Hepatocyte (in vitro differentiated cells): ENCODE data around the gene ZAP70. TPM values are rescaled to one million over a fixed set of nuclear protein-coding genes. Genes with fewer than 3 reads are reported as not detected.

Experiments
- DNase-seq: peaks from one replicate; pipeline ENCODE4 v3.0.0-alpha.2; 2016; ENCODE audit warnings: low spot score
- H2AFZ ChIP-seq: fragments of 200-600 bp; sonication (generic); 2 replicates; pipeline ENCODE4 v1.6.0; 2016; ENCODE audit warnings: antibody characterized with exemption, mild to moderate bottlenecking
- H3K27ac ChIP-seq: fragments of 200-600 bp; sonication (generic); 2 replicates; pipeline ENCODE4 v1.5.1; 2016; ENCODE audit warnings: mild to moderate bottlenecking
- H3K27me3 ChIP-seq: fragments of 200-600 bp; sonication (generic); 2 replicates; pipeline ENCODE4 v1.6.1; 2016
- H3K36me3 ChIP-seq: fragments of 200-600 bp; sonication (generic); replicated peaks from 2 replicates; pipeline ENCODE4 v1.5.1; 2016; ENCODE audit warnings: low read depth; ENCODE audit not compliant: insufficient read depth
- H3K4me1 ChIP-seq: fragments of 200-600 bp; sonication (generic); 2 replicates; pipeline ENCODE4 v1.5.1; 2016; ENCODE audit warnings: mild to moderate bottlenecking, moderate library complexity; ENCODE audit not compliant: insufficient read depth
- H3K4me2 ChIP-seq: fragments of 200-600 bp; sonication (generic); 2 replicates; pipeline ENCODE4 v1.6.0; 2016
- H3K4me3 ChIP-seq: fragments of 200-600 bp; sonication (generic); 2 replicates; pipeline ENCODE4 v1.5.1; 2016; ENCODE audit warnings: mild to moderate bottlenecking
- H3K79me2 ChIP-seq: fragments of 200-600 bp; sonication (generic); 2 replicates; pipeline ENCODE4 v1.6.0; 2017; ENCODE audit warnings: mild to moderate bottlenecking
- H3K9me2 ChIP-seq: fragments of 200-600 bp; sonication (generic); replicated peaks from 2 replicates; pipeline ENCODE4 v1.6.0; 2017; ENCODE audit warnings: mild to moderate bottlenecking; ENCODE audit not compliant: insufficient read depth
- H3K9me3 ChIP-seq: fragments of 200-600 bp; sonication (generic); 2 replicates; pipeline ENCODE4 v1.5.1; 2016; ENCODE audit warnings: low read depth, mild to moderate bottlenecking
- H4K20me1 ChIP-seq: fragments of 200-600 bp; sonication (generic); 2 replicates; pipeline ENCODE4 v1.6.0; 2016; ENCODE audit warnings: mild to moderate bottlenecking; ENCODE audit not compliant: insufficient read depth, poor library complexity, severe bottlenecking
- EZH2 ChIP-seq: fragments of 200-600 bp; sonication (generic); IDR thresholded peaks from 2 replicates; pipeline ENCODE4 v1.6.1; 2016; ENCODE audit warnings: antibody characterized with exemption, mild to moderate bottlenecking, borderline replicate concordance
- EZH2phosphoT487 ChIP-seq: fragments of 200-600 bp; sonication (generic); IDR thresholded peaks from one replicate; pipeline ENCODE4 v1.6.1; 2018; ENCODE audit warnings: antibody characterized with exemption, mild to moderate bottlenecking, low read depth, moderate library complexity; ENCODE audit not compliant: unreplicated experiment, severe bottlenecking
- WGBS: methylation state at CpG from one replicate; pipeline ENCODE4 v1.1.6; 2016; ENCODE audit warnings: low lambda C conversion rate; ENCODE audit errors: missing lambda C conversion rate; 5-methylcytosine and 5-hydroxymethylcytosine counted together
- polyA plus RNA-seq: library from polyadenylated mRNA; unstranded; fragments of >200 nt; fragmentation: Nextera tagmentation; extraction: Ambion mirVana; gene quantifications from 2 replicates; pipeline ENCODE4 v1.2.1, GENCODE V29; 2016
- total RNA-seq: library from RNA; depleted of rRNA; stranded (reverse); fragments of >200 nt; gene quantifications from 2 replicates; pipeline ENCODE4 v1.2.3, GENCODE V29; 2014
- TF ChIP-seq, protein P1 (sequence below): fragments of 200-600 bp; sonication (generic); IDR thresholded peaks from 2 replicates; pipeline ENCODE4 v1.5.1; 2016; ENCODE audit warnings: antibody characterized with exemption, mild to moderate bottlenecking; ENCODE audit not compliant: poor library complexity

Gene ZAP70
- total and polyA plus RNA-seq, 2 experiments from 2014 or later: 0.80 to 1.5 TPM

DNA sequence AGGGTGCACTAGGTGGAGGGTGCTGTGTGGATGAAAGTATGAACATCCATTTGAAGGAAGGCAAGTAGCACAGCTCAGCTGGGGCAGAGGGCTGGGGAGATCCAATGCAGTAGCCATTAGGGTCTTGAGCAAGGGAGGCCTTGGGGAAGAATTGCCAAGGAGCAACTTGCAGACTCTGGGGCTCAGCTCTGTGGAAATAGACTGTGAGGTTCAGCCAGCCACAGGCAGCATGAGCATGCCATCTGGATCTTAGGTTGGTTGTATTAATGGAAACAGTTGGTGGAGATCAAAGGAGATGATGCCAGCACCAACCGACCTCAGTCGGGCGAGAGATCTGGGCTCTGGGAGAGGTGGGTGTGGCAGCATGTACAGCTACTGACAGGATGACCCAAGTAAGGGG lies 5.6 kb downstream of the ZAP70 start:
- Histone ChIP-seq H3K27me3 (no peaks in the 10 kb centered on the region), H2AFZ (no peak overlapping the region), H3K9me3 (no peaks in the 10 kb centered on the region), H3K4me2 (no peak overlapping the region), H3K9me2 (no peaks in the 10 kb centered on the region), H4K20me1 (no peaks in the 10 kb centered on the region), H3K36me3 (no peaks in the 10 kb centered on the region), H3K79me2 (no peaks in the 10 kb centered on the region), H3K4me3 (no peak overlapping the region), H3K4me1 (no peaks in the 10 kb centered on the region), H3K27ac (no peak overlapping the region)
- no peak for TF ChIP-seq EZH2phosphoT487
- no peak for TF ChIP-seq EZH2
- TF ChIP-seq, protein P1, sequence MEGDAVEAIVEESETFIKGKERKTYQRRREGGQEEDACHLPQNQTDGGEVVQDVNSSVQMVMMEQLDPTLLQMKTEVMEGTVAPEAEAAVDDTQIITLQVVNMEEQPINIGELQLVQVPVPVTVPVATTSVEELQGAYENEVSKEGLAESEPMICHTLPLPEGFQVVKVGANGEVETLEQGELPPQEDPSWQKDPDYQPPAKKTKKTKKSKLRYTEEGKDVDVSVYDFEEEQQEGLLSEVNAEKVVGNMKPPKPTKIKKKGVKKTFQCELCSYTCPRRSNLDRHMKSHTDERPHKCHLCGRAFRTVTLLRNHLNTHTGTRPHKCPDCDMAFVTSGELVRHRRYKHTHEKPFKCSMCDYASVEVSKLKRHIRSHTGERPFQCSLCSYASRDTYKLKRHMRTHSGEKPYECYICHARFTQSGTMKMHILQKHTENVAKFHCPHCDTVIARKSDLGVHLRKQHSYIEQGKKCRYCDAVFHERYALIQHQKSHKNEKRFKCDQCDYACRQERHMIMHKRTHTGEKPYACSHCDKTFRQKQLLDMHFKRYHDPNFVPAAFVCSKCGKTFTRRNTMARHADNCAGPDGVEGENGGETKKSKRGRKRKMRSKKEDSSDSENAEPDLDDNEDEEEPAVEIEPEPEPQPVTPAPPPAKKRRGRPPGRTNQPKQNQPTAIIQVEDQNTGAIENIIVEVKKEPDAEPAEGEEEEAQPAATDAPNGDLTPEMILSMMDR: no peak
- DNase-seq: no peak
- 87% methylated on average over 3 of the region's 3 CpGs for WGBS

DNA sequence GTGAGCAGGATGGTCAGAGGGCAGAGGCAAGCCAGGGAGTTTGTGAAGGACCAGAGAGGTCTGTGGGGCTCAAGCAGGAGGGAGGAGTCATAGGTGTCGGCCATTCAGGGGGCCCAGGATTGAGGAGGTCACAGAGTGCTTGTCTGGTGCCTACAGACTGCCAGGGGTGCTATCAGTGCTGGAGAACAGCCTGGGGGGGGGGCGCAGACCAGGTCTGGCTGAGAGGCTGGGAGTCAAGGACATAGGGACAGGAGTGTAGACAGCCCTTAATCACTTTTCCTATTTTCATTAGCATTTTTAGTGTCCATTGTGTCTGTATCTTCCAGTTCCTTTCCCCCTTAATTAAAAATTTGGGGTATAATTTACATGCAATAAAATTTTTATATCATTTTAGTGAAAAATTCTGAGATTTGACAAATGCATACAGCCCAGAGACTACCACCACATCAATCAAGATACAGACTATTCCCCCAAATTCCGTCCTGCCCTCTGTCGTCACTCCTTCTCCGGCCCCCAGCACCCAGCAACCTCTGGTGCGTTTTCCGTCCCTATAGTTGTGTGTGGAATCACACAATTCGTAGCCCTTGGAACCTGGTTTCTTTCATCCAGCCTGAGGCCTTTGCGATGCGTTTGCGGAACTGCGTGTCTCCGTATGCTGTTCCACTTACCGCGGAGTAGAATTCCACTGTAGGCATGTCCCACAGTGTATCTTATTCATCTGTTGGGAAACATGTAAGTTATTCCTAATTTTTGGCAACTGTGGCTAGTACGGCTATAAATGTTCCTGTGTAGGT lies 6.2 kb downstream of the ZAP70 start:
- H4K20me1 ChIP-seq: no peaks in the 10 kb centered on the region
- H3K4me3 ChIP-seq: no peak overlapping the region
- H3K9me3 ChIP-seq: no peaks in the 10 kb centered on the region
- H2AFZ ChIP-seq: no peak overlapping the region
- H3K36me3 ChIP-seq: no peaks in the 10 kb centered on the region
- no peak for DNase-seq
- no peak overlapping the region for H3K27ac ChIP-seq
- no peak overlapping the region for H3K4me2 ChIP-seq
- TF ChIP-seq EZH2 (no peak), EZH2phosphoT487 (no peak)
- TF ChIP-seq, protein P1: no peak
- WGBS: 96% methylated on average over 16 of the region's 16 CpGs
- H3K4me1 ChIP-seq: no peaks in the 10 kb centered on the region
- no peaks in the 10 kb centered on the region for H3K27me3 ChIP-seq
- no peaks in the 10 kb centered on the region for H3K9me2 ChIP-seq
- no peaks in the 10 kb centered on the region for H3K79me2 ChIP-seq

- Histone ChIP-seq H3K4me1 (no peaks in the 10 kb centered on the region), H3K9me3 (no peaks in the 10 kb centered on the region), H3K27me3 (no peaks in the 10 kb centered on the region), H3K4me3 (no peak overlapping the region), H2AFZ (no peak overlapping the region), H3K4me2 (no peak overlapping the region), H3K9me2 (no peaks in the 10 kb centered on the region), H3K27ac (no peak overlapping the region), H3K79me2 (no peaks in the 10 kb centered on the region), H3K36me3 (no peaks in the 10 kb centered on the region), H4K20me1 (no peaks in the 10 kb centered on the region)
- DNase-seq: no peak
- TF ChIP-seq, protein P1: no peak
- TF ChIP-seq EZH2phosphoT487: no peak
- no peak for TF ChIP-seq EZH2
- WGBS: 74% methylated on average over 2 of the region's 2 CpGs
Observed at GRCh38 chr2:97720746-97721145, 7.4 kb downstream of the ZAP70 start.
